ENCODE data around the gene PDXDC1.
"Not testable (repeated sequence)": the region's sequence is repeated elsewhere in the genome, so short reads cannot be mapped to it uniquely, and the experiment has no call there.

Gene PDXDC1

DNA sequence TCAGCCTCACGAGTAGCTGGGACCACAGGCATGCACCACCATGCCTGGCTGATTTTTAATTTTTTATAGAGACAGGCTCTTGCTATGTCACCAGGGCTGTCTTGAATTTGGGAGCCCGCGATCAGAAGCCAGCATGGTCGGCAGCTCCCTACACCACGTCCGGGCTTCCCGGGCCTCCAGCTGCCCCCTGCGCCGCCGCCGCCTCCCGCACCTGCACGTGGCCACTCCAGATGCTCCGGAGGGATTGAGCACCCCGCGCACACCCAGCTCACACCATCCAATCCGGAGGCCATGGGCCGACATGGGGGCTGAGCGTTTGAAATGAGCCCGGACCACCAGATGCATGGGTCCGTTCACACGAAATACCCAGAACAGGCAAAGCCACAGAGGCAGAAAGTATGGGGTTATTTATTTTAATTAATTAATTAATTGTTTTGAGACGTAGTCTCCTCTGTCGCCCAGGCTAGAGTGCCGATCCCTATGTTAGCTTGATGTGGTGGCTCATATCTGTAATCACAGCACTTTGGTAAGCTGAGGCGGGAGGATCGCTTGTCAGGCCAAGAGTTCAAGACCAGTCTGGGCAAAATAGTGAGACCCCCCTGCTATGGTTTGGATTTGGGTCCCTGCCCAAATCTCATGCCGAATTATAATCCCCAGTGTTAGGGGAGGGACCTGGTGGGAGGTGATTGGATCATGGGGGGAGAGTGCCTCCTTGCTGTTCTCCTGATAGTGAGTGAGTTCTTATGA is 17.1 kb upstream of the PDXDC1 start:
- Histone ChIP-seq H3K9me3 (ENCODE audit: low read depth, low read length) (no peaks in the 10 kb centered on the region), H3K27ac (no peak overlapping the region), H3K9ac (ENCODE audit: insufficient read length) (no peak overlapping the region), H3K36me3 (ENCODE audit: insufficient read depth, low read length) (no peaks in the 10 kb centered on the region), H3K4me3 (no peak overlapping the region)
- TF ChIP-seq POLR2AphosphoS5 (IDR thresholded peaks at IDR 0.05; ENCODE audit: borderline replicate concordance, low read depth, low read length): no peak
- no peak for TF ChIP-seq FOXP2 (optimal IDR thresholded peaks at IDR 0.05; ENCODE audit: control extremely low read depth, extremely low read length, insufficient read depth)
- no peak for TF ChIP-seq EZH2 (IDR thresholded peaks at IDR 0.05)
- no peak for DNase-seq (ENCODE audit: low read depth, low spot score)

DNA sequence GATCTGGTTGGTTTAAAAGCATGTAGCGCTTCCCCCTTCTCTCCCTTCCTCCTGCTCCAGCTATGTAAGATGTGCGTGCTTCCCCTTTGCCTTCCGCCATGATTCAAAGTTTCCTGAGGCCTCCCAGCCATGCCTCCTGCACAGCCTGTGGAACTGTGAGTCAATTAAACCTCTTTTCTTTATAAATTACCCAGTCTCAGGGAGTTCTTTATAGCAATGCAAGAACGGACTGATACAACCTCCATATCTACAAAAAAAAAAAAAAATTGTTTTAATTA is 16.6 kb upstream of the PDXDC1 start:
- H3K36me3 ChIP-seq (ENCODE audit: insufficient read depth, low read length): no peaks in the 10 kb centered on the region
- DNase-seq (ENCODE audit: low read depth, low spot score): no peak
- H3K9ac ChIP-seq (ENCODE audit: insufficient read length): no peak overlapping the region
- H3K27ac ChIP-seq: no peak overlapping the region
- H3K9me3 ChIP-seq (ENCODE audit: low read depth, low read length): no peaks in the 10 kb centered on the region
- no peak for TF ChIP-seq EZH2 (IDR thresholded peaks at IDR 0.05)
- no peak for TF ChIP-seq FOXP2 (optimal IDR thresholded peaks at IDR 0.05; ENCODE audit: control extremely low read depth, extremely low read length, insufficient read depth)
- TF ChIP-seq POLR2AphosphoS5 (IDR thresholded peaks at IDR 0.05; ENCODE audit: borderline replicate concordance, low read depth, low read length): no peak
- H3K4me3 ChIP-seq: no peak overlapping the region

DNA sequence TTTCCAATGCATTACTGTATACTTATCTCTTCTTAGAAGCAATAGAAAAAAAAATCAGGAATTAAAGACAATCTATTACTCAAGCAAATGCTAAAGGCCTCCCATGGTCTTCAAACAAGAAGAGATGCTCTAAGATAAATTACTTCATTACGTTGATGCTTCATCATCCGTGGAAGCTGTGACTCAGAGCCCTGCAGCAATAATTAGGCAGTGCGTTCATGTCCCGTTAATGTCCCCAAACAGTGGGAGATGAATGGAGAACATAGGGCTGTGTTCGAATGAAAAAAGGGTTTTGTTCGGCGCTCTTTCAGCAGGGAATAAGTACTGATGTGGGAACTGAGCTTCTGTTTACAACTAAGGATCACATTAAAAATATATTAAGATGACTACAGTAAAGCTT is 15.9 kb upstream of the PDXDC1 start:
- DNase-seq (ENCODE audit: low read depth, low spot score): peak; percentile 12
- H3K4me3 ChIP-seq: no peak overlapping the region
- H3K9ac ChIP-seq (ENCODE audit: insufficient read length): no peak overlapping the region
- no peak overlapping the region for H3K27ac ChIP-seq
- H3K36me3 ChIP-seq (ENCODE audit: insufficient read depth, low read length): no peaks in the 10 kb centered on the region
- no peak for TF ChIP-seq EZH2 (IDR thresholded peaks at IDR 0.05)
- TF ChIP-seq FOXP2 (optimal IDR thresholded peaks at IDR 0.05; ENCODE audit: control extremely low read depth, extremely low read length, insufficient read depth): no peak
- TF ChIP-seq POLR2AphosphoS5 (IDR thresholded peaks at IDR 0.05; ENCODE audit: borderline replicate concordance, low read depth, low read length): no peak
- H3K9me3 ChIP-seq (ENCODE audit: low read depth, low read length): no peaks in the 10 kb centered on the region

DNA sequence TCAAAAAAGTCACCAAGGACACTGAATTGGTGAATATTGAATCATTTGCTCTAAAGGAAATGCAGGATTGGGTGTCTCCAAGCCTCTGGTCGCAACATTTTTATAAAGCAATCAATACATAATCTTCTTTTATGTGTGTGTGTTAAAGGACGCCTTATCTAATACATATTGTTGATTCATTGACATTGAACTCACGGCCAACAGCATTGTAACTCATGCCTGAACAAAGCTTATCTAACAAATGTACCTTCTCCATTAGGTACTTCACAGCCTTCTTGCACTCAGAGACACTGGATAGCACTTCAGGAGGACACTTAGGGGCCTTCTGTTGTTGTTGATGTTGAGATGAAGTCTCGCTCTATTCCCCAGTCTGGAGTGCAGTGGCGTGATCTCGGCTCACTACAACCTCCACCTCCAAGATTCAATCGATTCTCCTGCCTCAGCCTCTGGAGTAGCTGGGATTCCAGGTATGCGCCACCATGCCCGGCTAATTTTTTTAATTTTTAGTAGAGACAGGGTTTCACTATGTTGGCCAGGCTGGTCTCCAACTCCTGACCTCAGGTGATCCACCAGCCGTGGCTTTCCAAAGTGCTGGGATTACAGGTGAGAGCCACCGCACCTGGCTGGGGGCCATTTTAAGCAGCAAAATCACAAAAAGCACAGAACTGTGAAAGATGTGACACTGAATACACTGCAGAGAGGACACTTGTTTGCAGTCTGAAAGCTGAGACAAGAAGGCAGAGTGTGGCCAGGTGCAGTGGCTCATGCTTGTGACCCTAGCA is 13.2 kb upstream of the PDXDC1 start:
- no peak overlapping the region for H3K9ac ChIP-seq (ENCODE audit: insufficient read length)
- H3K27ac ChIP-seq: no peak overlapping the region
- no peak for TF ChIP-seq FOXP2 (optimal IDR thresholded peaks at IDR 0.05; ENCODE audit: control extremely low read depth, extremely low read length, insufficient read depth)
- no peak for TF ChIP-seq POLR2AphosphoS5 (IDR thresholded peaks at IDR 0.05; ENCODE audit: borderline replicate concordance, low read depth, low read length)
- no peak for TF ChIP-seq EZH2 (IDR thresholded peaks at IDR 0.05)
- no peak overlapping the region for H3K4me3 ChIP-seq
- DNase-seq (ENCODE audit: low read depth, low spot score): no peak
- H3K9me3 ChIP-seq (ENCODE audit: low read depth, low read length): no peaks in the 10 kb centered on the region
- no peaks in the 10 kb centered on the region for H3K36me3 ChIP-seq (ENCODE audit: insufficient read depth, low read length)

DNA sequence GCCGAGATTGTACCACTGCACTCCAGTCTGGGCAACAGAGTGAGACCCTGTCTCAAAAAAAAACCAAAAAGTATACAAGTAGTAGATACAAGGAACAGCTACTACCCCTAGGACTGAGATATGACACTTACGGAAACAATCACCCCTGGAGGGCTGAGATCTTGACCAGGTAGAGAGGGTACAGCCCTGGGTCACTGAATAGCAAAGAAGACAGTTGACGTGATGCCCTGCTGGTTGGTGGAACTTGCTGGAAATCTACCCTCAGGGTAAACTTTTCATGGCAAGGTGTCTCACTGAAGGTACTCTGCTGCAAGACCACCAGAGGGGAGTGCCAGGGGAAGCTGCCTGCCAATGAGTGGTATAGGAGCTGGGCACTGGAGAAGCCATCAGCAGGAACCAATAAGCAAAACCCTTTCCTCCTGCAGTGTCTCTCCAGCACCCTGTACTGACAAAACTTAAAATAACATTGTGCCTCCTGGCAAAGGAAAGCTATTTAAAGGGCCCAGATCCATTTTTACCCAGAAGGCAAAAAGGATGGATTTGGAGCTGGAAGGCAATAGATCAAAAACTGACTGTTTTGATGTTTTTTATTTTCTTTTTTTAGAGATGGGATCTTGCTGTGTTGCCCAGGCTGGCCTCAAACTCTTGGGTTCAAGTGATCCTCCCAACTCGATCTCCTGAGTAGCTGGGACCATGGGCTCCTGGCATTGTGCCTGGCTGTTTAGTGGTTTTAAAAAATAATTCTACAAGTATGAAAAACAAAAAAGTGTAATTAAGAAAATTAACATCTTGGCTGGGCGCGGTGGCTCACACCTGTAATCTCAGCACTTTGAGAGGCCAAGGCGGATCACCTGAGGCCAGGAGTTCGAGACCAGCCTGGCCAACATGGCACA is 11.3 kb upstream of the PDXDC1 start:
- Histone ChIP-seq H3K36me3 (ENCODE audit: insufficient read depth, low read length) (no peaks in the 10 kb centered on the region), H3K9me3 (ENCODE audit: low read depth, low read length) (no peaks in the 10 kb centered on the region), H3K27ac (no peak overlapping the region), H3K9ac (ENCODE audit: insufficient read length) (no peak overlapping the region), H3K4me3 (no peak overlapping the region)
- TF ChIP-seq FOXP2 (optimal IDR thresholded peaks at IDR 0.05; ENCODE audit: control extremely low read depth, extremely low read length, insufficient read depth): no peak
- no peak for TF ChIP-seq POLR2AphosphoS5 (IDR thresholded peaks at IDR 0.05; ENCODE audit: borderline replicate concordance, low read depth, low read length)
- TF ChIP-seq EZH2 (IDR thresholded peaks at IDR 0.05): no peak
- DNase-seq (ENCODE audit: low read depth, low spot score): no peak

DNA sequence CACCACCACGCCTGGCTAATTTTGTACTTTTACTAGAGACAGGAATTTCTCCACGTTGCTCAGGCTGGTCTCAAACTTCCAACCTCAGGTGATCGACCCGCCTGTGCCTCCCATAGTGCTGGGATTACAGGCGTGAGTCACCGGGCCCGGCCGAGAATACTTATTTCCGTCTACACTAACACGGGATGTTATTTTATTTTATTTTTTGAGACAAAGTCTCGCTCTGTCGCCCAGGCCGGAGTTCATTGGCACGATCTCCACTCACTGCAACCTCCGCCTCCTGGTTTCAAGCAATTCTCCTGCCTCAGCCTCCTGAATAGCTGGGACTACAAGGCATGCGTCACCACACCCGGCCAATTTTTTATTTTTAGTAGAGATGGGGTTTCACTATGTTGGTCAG is 9.5 kb upstream of the PDXDC1 start:
- Histone ChIP-seq H3K9me3 (ENCODE audit: low read depth, low read length) (no peaks in the 10 kb centered on the region), H3K9ac (ENCODE audit: insufficient read length) (no peak overlapping the region), H3K4me3 (no peak overlapping the region), H3K27ac (no peak overlapping the region), H3K36me3 (ENCODE audit: insufficient read depth, low read length) (no peaks in the 10 kb centered on the region)
- no peak for DNase-seq (ENCODE audit: low read depth, low spot score)
- TF ChIP-seq FOXP2 (optimal IDR thresholded peaks at IDR 0.05; ENCODE audit: control extremely low read depth, extremely low read length, insufficient read depth) (no peak), EZH2 (IDR thresholded peaks at IDR 0.05) (no peak), POLR2AphosphoS5 (IDR thresholded peaks at IDR 0.05; ENCODE audit: borderline replicate concordance, low read depth, low read length) (no peak)

DNA sequence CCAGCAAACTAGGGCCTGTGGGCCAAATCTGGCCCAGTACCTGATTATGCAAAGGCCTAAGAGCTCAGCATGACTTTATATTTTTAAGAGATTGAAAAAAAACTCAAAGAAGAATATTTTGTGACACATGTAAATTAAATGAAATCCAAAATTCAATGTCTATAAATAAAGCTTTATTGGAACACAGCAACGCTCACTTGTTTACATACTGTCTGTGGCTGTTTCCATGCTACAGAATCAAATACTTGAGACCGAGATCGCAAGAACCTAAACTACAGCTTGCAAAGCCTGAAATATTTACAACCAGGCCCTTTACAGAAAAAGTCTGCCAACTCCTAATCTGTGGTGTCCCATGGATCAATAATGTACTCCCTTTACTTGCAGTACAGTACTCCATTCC is 5.0 kb upstream of the PDXDC1 start:
- H3K9ac ChIP-seq (ENCODE audit: insufficient read length): not testable (repeated sequence)

DNA sequence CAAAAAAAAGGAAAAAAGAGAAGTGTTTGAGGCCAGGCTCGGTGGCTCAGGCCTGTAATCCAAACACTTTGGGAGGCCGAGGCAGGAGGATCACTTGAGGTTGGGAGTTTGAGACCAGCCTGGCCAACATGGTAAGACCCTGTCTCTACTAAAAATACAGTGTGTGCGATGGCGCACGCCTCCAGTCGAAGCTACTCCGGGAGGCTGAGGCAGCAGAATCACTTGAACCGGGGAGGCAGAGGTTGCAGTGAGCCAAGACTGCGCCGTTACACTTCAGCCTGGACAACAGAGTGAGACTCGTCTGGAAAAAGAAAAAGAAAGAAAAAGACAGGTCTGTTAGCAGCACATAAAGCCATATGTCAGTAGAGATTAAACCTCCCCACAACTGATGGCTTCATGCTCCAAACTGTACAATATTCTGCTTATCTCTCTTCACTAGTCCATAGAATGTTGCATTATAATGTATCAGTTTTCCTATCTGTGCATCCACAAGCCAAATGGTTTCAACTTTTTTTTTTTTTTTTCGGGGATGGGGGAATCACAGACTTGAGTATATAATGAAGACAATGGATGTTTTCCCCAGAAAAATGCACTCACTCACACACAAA is 3.1 kb upstream of the PDXDC1 start:
- DNase-seq (ENCODE audit: low read depth, low spot score); H3K36me3 ChIP-seq (ENCODE audit: insufficient read depth, low read length); H3K9me3 ChIP-seq (ENCODE audit: low read depth, low read length); H3K9ac ChIP-seq (ENCODE audit: insufficient read length); H3K4me3 ChIP-seq; H3K27ac ChIP-seq: not testable (repeated sequence)

More for the DNA sequence above, 5.0 kb upstream of the PDXDC1 start:
- not testable (repeated sequence) for H3K4me3 ChIP-seq; H3K9me3 ChIP-seq (ENCODE audit: low read depth, low read length); H3K27ac ChIP-seq; DNase-seq (ENCODE audit: low read depth, low spot score); H3K36me3 ChIP-seq (ENCODE audit: insufficient read depth, low read length)

DNA sequence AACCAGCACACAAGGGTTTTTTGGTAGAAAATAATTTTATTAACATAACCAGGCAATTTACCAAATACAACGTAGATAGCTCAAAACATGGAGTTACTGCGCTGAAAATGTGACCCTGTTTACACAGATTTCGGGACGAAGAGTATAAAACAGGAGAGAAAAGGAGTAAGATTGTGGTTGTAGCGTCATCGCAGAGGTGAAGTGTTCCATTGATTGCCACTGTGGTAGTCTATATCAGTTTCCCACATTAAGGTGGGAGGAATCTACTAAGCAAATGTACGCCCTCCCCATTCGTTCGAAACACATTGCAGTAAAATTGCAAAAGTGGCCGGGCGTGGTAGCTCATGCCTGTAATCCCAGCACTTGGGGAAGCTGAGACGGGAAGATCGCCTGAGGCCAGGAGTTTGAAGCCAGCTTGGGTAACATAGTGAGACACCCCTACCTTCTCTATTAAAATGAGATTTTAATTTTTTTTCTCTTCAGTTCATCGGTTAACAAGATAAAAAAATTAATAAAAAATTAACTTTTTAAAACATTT is 972 bp upstream of the PDXDC1 start:
- H3K36me3 ChIP-seq (ENCODE audit: insufficient read depth, low read length); H3K27ac ChIP-seq; DNase-seq (ENCODE audit: low read depth, low spot score); H3K9me3 ChIP-seq (ENCODE audit: low read depth, low read length): not testable (repeated sequence)
- Histone ChIP-seq H3K4me3 (peak overlapping the region; percentile 87), H3K9ac (ENCODE audit: insufficient read length) (peak overlapping the region; percentile 89)

DNA sequence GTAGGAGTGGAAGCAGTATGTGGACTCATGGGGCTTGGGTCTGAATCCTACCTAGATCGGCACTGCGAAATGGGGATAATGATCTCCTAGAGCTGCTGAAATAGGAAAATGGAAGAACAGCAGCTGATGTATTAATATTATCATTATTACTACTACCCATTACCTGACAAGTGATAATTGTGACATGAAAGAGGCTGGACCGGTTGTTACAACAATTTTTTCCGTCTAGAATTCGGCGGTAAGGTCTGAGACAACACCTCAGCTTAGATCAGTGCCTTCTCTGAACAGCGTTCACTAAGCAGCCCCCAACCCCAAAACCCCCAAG is 533 bp upstream of the PDXDC1 start:
- peak; percentile 0 for DNase-seq (ENCODE audit: low read depth, low spot score)
- not testable (repeated sequence) for H3K9me3 ChIP-seq (ENCODE audit: low read depth, low read length); H3K36me3 ChIP-seq (ENCODE audit: insufficient read depth, low read length); H3K27ac ChIP-seq
- peak overlapping the region; percentile 89 for H3K9ac ChIP-seq (ENCODE audit: insufficient read length)
- H3K4me3 ChIP-seq: peak overlapping the region; percentile 87

DNA sequence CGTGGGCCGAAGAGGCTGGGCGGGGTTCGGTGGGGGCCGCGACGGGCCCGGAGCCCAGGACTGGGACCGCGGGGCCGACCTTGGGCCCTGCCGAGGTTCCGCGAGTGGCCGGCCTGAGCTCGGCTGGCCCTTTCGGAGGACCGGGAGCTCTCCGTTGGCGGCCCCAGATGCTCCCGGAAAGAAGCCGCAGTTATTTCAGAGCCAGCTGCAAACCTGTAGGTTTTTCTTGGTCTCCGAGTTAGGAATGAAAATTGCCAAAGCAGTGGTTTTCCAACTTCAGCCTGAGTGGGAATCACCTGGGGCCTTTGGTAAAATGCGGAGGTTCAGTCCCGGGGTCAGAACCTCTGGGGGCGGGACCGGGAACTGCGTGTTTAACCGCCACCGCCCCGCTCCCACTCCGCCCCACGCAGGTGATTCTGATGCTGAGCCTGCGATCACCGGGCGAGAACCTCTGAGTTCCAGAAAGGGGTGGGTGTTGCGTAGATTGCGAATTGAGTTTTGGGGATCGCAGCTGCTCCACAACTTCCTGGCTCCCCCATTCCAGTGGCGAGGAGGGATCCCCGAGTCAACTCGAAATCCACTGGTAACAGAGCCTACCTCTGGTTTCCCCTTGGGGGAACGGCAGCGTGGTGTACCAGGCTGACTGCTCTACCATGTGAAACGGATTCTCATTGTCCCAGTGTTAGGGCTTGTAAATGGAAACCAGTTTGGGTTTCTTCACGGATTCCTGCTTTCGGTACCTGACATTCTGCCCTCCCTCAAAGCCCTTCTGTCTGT is 780 bp downstream of the PDXDC1 start:
- not testable (repeated sequence) for DNase-seq (ENCODE audit: low read depth, low spot score); H3K36me3 ChIP-seq (ENCODE audit: insufficient read depth, low read length); H3K9me3 ChIP-seq (ENCODE audit: low read depth, low read length); H3K27ac ChIP-seq
- H3K4me3 ChIP-seq: peak overlapping the region; percentile 87
- peak overlapping the region; percentile 89 for H3K9ac ChIP-seq (ENCODE audit: insufficient read length)

Measured in SK-N-MC (cell line).